OCI-LY1 (cell line): ENCODE results near the gene TCF4.

ENCODE experiments used
- CTCF ChIP-seq: fragments of 200-600 bp; sonication (generic), shearing (Covaris generic); IDR thresholded peaks from 2 replicates; pipeline ENCODE4 v1.5.1; 2017; ENCODE audit warnings: mild to moderate bottlenecking, antibody characterized with exemption, low read length, moderate library complexity, mixed read lengths
- EZH2 ChIP-seq: fragments of 200-600 bp; sonication (generic), shearing (Covaris generic); IDR thresholded peaks from 2 replicates; pipeline ENCODE4 v1.8.0; 2017; ENCODE audit warnings: borderline replicate concordance, mixed run types, mild to moderate bottlenecking, antibody characterized with exemption, low read length, moderate library complexity, mixed read lengths

- no peak for TF ChIP-seq CTCF
- TF ChIP-seq EZH2 = no peak
These were observed 44.0 kb downstream of the TCF4 start for GRCh38 chr18:55544014-55544413.
